B cell (primary cell): Measurements from ENCODE around the gene ADAMTS2.

Experiments used
- CTCF ChIP-seq: fragments of 200-600 bp; IDR thresholded peaks from one replicate; pipeline ENCODE4 v1.8.0; 2022; ENCODE audit warnings: antibody characterized with exemption, mild to moderate bottlenecking
- EZH2 ChIP-seq: IDR thresholded peaks from 2 replicates; pipeline ENCODE4 v1.6.1; 2012; ENCODE audit warnings: borderline replicate concordance, low read depth, mild to moderate bottlenecking, moderate library complexity, low read length; ENCODE audit not compliant: insufficient read depth, poor library complexity, severe bottlenecking

DNA sequence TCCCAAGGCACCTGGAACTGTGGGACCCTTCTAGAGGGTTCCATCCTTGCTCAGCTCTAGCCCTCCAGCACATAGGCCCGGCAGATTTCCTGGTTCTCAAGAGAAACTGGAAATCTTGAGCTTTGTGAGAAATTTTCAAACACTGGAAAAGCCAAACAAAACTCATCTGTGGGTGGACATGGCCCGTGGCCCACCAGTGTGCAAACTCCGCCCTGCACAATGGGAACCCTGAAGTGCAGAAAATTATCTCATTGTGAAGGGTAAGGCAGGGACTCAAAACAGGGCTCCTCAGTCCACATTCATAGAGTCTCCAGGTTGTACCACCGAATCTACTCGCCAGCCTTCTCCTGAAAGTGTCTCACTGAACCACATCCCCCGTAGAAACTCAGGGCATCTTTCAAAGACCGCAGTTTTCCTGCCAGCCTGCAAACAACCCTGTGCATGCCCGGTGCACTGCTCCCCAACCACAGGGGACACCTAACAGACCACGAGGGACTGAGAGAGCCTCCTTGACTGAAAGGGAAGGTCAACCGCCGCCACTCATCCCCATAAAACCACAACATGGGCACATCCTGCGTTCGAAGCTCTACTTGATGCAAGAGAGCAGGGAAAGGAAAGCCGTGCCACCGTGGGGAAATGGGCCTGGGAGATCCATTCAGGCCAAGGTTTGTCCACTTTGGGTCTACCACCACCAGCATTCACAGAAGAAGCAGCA, 18.1 kb downstream of the ADAMTS2 start:
- no peak for TF ChIP-seq CTCF
- no peak for TF ChIP-seq EZH2
